ENCODE results near the gene SIPA1L3.

Gene SIPA1L3

GRCh38 chr19:38223617-38224013, 316.6 kb downstream of the SIPA1L3 start:
- peaks cover 16 to 19% of the 10 kb centered on the region in 2 experiments; a peak in 2 of 3 replicates for H3K36me3 ChIP-seq (ENCODE audit: control insufficient read depth in 2 of 2, insufficient read depth in 1 of 2, low read length in 2 of 2)
- H3K4me1 ChIP-seq (ENCODE audit: control insufficient read depth, insufficient read depth, low read length): peaks cover 10% of the 10 kb centered on the region
- CTCF ChIA-PET: no interaction called here
- TF ChIP-seq SP2 (tag by site-specific recombination; IDR thresholded peaks at IDR 0.05) (no peak), ZNF174 (tag by site-specific recombination; IDR thresholded peaks at IDR 0.05) (no peak), ZNF670 (tag by site-specific recombination; IDR thresholded peaks at IDR 0.05; ENCODE audit: low read depth) (no peak), ZNF138 (tag by site-specific recombination; IDR thresholded peaks at IDR 0.05; ENCODE audit: borderline replicate concordance) (no peak), ZNF623 (tag by site-specific recombination; IDR thresholded peaks at IDR 0.05) (0 out of 2 replicates have a peak, but pooled peaks have one; percentile 7), ZNF571 (tag by site-specific recombination; IDR thresholded peaks at IDR 0.05) (no peak), KLF7 (tag by site-specific recombination; IDR thresholded peaks at IDR 0.05; ENCODE audit: borderline replicate concordance) (no peak; the same call in 1 of the 2 replicates), ZNF654 (tag by site-specific recombination; IDR thresholded peaks at IDR 0.05; ENCODE audit: low read depth) (no peak), ZNF830 (tag by site-specific recombination; IDR thresholded peaks at IDR 0.05; ENCODE audit: low read depth) (no peak), GLIS2 (tag by site-specific recombination; IDR thresholded peaks at IDR 0.05) (no peak), GLI4 (tag by site-specific recombination; IDR thresholded peaks at IDR 0.05) (no peak), ZFP41 (tag by site-specific recombination; IDR thresholded peaks at IDR 0.05; ENCODE audit: borderline replicate concordance) (0 out of 2 replicates have a peak, but pooled peaks have one; percentile 12), ZNF544 (tag by site-specific recombination; IDR thresholded peaks at IDR 0.05) (no peak), KLF1 (tag by site-specific recombination; IDR thresholded peaks at IDR 0.05) (no peak), ZNF610 (tag by site-specific recombination; IDR thresholded peaks at IDR 0.05; ENCODE audit: borderline replicate concordance) (no peak), EGR2 (tag by site-specific recombination; IDR thresholded peaks at IDR 0.05; ENCODE audit: low read depth) (no peak; the same call in 1 of the 2 replicates), ZNF175 (tag by site-specific recombination; IDR thresholded peaks at IDR 0.05) (no peak), SALL2 (tag by site-specific recombination; IDR thresholded peaks at IDR 0.05; ENCODE audit: borderline replicate concordance) (no peak), ZNF274 (IDR thresholded peaks at IDR 0.05; ENCODE audit: low read length) (no peak), ZNF274 (tag by site-specific recombination; IDR thresholded peaks at IDR 0.05; ENCODE audit: borderline replicate concordance) (0 out of 2 replicates have a peak, but pooled peaks have one; percentile 55)
- TF ChIP-seq, protein P1, sequence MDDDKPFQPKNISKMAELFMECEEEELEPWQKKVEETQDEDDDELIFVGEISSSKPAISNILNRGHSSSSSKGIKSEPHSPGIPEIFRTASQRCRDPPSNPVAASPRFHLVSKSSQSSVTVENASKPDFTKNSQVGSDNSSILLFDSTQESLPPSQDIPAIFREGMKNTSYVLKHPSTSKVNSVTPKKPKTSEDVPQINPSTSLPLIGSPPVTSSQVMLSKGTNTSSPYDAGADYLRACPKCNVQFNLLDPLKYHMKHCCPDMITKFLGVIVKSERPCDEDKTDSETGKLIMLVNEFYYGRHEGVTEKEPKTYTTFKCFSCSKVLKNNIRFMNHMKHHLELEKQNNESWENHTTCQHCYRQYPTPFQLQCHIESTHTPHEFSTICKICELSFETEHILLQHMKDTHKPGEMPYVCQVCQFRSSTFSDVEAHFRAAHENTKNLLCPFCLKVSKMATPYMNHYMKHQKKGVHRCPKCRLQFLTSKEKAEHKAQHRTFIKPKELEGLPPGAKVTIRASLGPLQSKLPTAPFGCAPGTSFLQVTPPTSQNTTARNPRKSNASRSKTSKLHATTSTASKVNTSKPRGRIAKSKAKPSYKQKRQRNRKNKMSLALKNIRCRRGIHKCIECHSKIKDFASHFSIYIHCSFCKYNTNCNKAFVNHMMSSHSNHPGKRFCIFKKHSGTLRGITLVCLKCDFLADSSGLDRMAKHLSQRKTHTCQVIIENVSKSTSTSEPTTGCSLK (tag by site-specific recombination; IDR thresholded peaks at IDR 0.05): no peak
- peak overlapping the region; percentile 50; the same call in 1 of the 2 replicates for H3K27ac ChIP-seq (ENCODE audit: extremely low read depth, low read depth, low read length)
- POLR2A ChIA-PET: no interaction called here
- H3K4me3 ChIP-seq (ENCODE audit: low read depth, low read length): peak overlapping the region; percentile 62
- no peaks in the 10 kb centered on the region for H3K9me3 ChIP-seq (ENCODE audit: control insufficient read depth, insufficient read depth, low read depth, low read length)

GRCh38 chr19:38224014-38224862, 317.2 kb downstream of the SIPA1L3 start, which contains the start of gene DPF1:
DPF1 (minus strand) TSS chr19:38224222; CDS start chr19:38224142, 80 bp downstream.
- ChIA-PET CTCF (interaction anchor here (0.7 to 23.5 kb wide), 16 partner anchors 9 to 758 kb away, joined by 3 to 316 read pairs (median 6); partner anchors contain the start of genes SIPA1L3 and WDR87), POLR2A (interaction anchor here (0.7 to 1.7 kb wide), 5 partner anchors 82 to 318 kb away, joined by 3 to 14 read pairs (median 5); partner anchors contain the start of genes PSMD8, SIPA1L3 and WDR87)
- Histone ChIP-seq H3K4me3 (ENCODE audit: low read depth, low read length) (peak within 1 kb of the TSS; percentile 62), H3K9me3 (ENCODE audit: control insufficient read depth, insufficient read depth, low read depth, low read length) (no peaks in the 10 kb centered on the region), H3K36me3 (ENCODE audit: control insufficient read depth in 2 of 2, insufficient read depth in 1 of 2, low read length in 2 of 2) (peaks cover 13 to 14% of the 10 kb centered on the region in 2 experiments; a peak in 2 of 3 replicates), H3K27ac (ENCODE audit: extremely low read depth, low read depth, low read length) (peak within 1 kb of the TSS; percentile 50; the same call in 1 of the 2 replicates), H3K4me1 (ENCODE audit: control insufficient read depth, insufficient read depth, low read length) (peaks cover 16% of the 10 kb centered on the region)
- TF ChIP-seq YY2 (tag by site-specific recombination; IDR thresholded peaks at IDR 0.05) (peak; percentile 85), ZNF548 (tag by site-specific recombination; IDR thresholded peaks at IDR 0.05) (peak; percentile 25; the same call in 1 of the 2 replicates), GLI4 (tag by site-specific recombination; IDR thresholded peaks at IDR 0.05) (no peak), FEZF1 (tag by site-specific recombination; IDR thresholded peaks at IDR 0.05) (no peak; the same call in 1 of the 2 replicates), ZNF777 (tag by site-specific recombination; IDR thresholded peaks at IDR 0.05; ENCODE audit: borderline replicate concordance) (peak; percentile 99), ZNF549 (tag by site-specific recombination; IDR thresholded peaks at IDR 0.05) (no peak), KLF8 (tag by site-specific recombination; IDR thresholded peaks at IDR 0.05) (peak; percentile 95), ZNF530 (tag by site-specific recombination; IDR thresholded peaks at IDR 0.05; ENCODE audit: low read depth) (peak; percentile 10; the same call in 1 of the 2 replicates), SP7 (tag by site-specific recombination; IDR thresholded peaks at IDR 0.05) (peak; percentile 91), KLF1 (tag by site-specific recombination; IDR thresholded peaks at IDR 0.05) (peak; percentile 95), SALL2 (tag by site-specific recombination; IDR thresholded peaks at IDR 0.05; ENCODE audit: borderline replicate concordance) (peak; percentile 90; the same call in 1 of the 2 replicates)
- TF ChIP-seq, protein P2, sequence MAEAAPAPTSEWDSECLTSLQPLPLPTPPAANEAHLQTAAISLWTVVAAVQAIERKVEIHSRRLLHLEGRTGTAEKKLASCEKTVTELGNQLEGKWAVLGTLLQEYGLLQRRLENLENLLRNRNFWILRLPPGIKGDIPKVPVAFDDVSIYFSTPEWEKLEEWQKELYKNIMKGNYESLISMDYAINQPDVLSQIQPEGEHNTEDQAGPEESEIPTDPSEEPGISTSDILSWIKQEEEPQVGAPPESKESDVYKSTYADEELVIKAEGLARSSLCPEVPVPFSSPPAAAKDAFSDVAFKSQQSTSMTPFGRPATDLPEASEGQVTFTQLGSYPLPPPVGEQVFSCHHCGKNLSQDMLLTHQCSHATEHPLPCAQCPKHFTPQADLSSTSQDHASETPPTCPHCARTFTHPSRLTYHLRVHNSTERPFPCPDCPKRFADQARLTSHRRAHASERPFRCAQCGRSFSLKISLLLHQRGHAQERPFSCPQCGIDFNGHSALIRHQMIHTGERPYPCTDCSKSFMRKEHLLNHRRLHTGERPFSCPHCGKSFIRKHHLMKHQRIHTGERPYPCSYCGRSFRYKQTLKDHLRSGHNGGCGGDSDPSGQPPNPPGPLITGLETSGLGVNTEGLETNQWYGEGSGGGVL (tag by site-specific recombination; IDR thresholded peaks at IDR 0.05): peak; percentile 72
- TF ChIP-seq, protein P3, sequence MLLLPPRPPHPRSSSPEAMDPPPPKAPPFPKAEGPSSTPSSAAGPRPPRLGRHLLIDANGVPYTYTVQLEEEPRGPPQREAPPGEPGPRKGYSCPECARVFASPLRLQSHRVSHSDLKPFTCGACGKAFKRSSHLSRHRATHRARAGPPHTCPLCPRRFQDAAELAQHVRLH (tag by site-specific recombination; IDR thresholded peaks at IDR 0.05): peak; percentile 79
